HepG2 (cell line): ENCODE measurements around the gene HCFC1R1. TPM values are rescaled to one million over a fixed set of nuclear protein-coding genes. Genes with fewer than 3 reads are reported as not detected.

Experiments
- ATAC-seq: fragments of 200-7000 bp; cut with Tn5 transposase; 3 replicates; pipeline ENCODE4 v1.9.1; 2020; ENCODE audit warnings: mild to moderate bottlenecking, moderate library complexity
- BruUV-seq: library from RNA; stranded (reverse); fragments of 400-500 nt; replicated peaks from 2 replicates; lab custom pipeline; 2021; lab: Mats Ljungman, UMichigan
- CTCF ChIA-PET: fragments of 300-600 bp; formaldehyde crosslinking; extraction: SDS; loops from one replicate; lab custom pipeline; 2021; ENCODE audit warnings: low total read pairs, inconsistent platforms, low intra/inter-chr PET ratio; lab: Yijun Ruan, JAX
- POLR2A ChIA-PET: fragments of 350-600 bp; sonication (Branson Sonifier 250); formaldehyde crosslinking; loops from one replicate; lab custom pipeline; 2020; ENCODE audit warnings: antibody characterized with exemption, inconsistent platforms; lab: Yijun Ruan, JAX
- DNase-seq: peaks from one replicate; pipeline ENCODE4 v3.0.0-alpha.2; 2015; ENCODE audit warnings: low spot score
- FAIRE-seq: peaks from 3 replicates; lab custom pipeline; 2011; peaks lifted over from hg19 to GRCh38; lab: Jason Lieb, UNC
- H2AFZ ChIP-seq: one replicate; pipeline ENCODE4 v1.6.1; 2011; ENCODE audit warnings: low read length, inconsistent platforms
- H3K27ac ChIP-seq: fragments of 300-600 bp; 3 replicates; pipeline ENCODE4 v1.8.0; 2011; ENCODE audit warnings: mixed run types, mild to moderate bottlenecking, mixed read lengths, low read length, inconsistent platforms; ENCODE audit not compliant: insufficient read depth; ENCODE audit errors: extremely low read length
- H3K27me3 ChIP-seq, 2 experiments: fragments of 200-600 bp in 1 of 2; 2 replicates in 1 of 2; 3 replicates in 1 of 2; pipeline versions ENCODE4 v1.6.0 to v1.8.0; 2011; ENCODE audit warnings: low read length in 2 of 2, mild to moderate bottlenecking in 2 of 2, moderate library complexity in 2 of 2, inconsistent platforms in 1 of 2; ENCODE audit not compliant: insufficient read depth in 2 of 2, control insufficient read depth in 1 of 2
- H3K36me3 ChIP-seq, 2 experiments: fragments of 200-600 bp in 1 of 2; replicated peaks in 1 of 2; 2 replicates in 1 of 2; 3 replicates in 1 of 2; pipeline versions ENCODE4 v1.5.1 to v1.8.0; 2011; ENCODE audit warnings: low read length in 2 of 2, inconsistent platforms in 1 of 2; ENCODE audit not compliant: insufficient read depth in 2 of 2, control insufficient read depth in 1 of 2
- H3K4me1 ChIP-seq: 2 replicates; pipeline ENCODE4 v1.5.1; 2012; ENCODE audit warnings: low read length, inconsistent platforms; ENCODE audit not compliant: insufficient read depth
- H3K4me2 ChIP-seq: 2 replicates; pipeline ENCODE4 v1.6.0; 2011; ENCODE audit warnings: low read depth, low read length, inconsistent platforms
- H3K4me3 ChIP-seq, 3 experiments: fragments of 200-600 bp in 1 of 3; sonication (generic), shearing (Covaris generic) in 1 of 3; replicated peaks in 1 of 3; 2 replicates each; pipeline ENCODE4 v1.5.1; 2011 to 2016; ENCODE audit warnings: low read length in 3 of 3, inconsistent platforms in 2 of 3, low read depth in 2 of 3, mild to moderate bottlenecking in 2 of 3, control low read depth in 1 of 3, mixed read lengths in 1 of 3; ENCODE audit not compliant: insufficient read depth in 1 of 3
- H3K79me2 ChIP-seq: one replicate; pipeline ENCODE4 v1.6.1; 2011; ENCODE audit warnings: low read length, inconsistent platforms; ENCODE audit not compliant: insufficient read depth
- H3K9ac ChIP-seq: 2 replicates; pipeline ENCODE4 v1.6.0; 2011; ENCODE audit warnings: mild to moderate bottlenecking, low read depth, low read length, inconsistent platforms; ENCODE audit not compliant: insufficient read depth
- H3K9me3 ChIP-seq: 2 replicates; pipeline ENCODE4 v1.5.1; 2012; ENCODE audit warnings: mild to moderate bottlenecking, low read length
- H4K20me1 ChIP-seq: 2 replicates; pipeline ENCODE4 v1.6.0; 2011; ENCODE audit warnings: inconsistent platforms, mild to moderate bottlenecking, low read length, moderate library complexity; ENCODE audit not compliant: insufficient read depth
- ETV6 ChIP-seq: sonication (generic); formaldehyde crosslinking; conservative IDR thresholded peaks from 2 replicates; pipeline ENCODE4 v1.4.0; 2020; ENCODE audit warnings: missing genetic modification reagents
- FOXK1 ChIP-seq: sonication (generic); formaldehyde crosslinking; IDR thresholded peaks from 2 replicates; pipeline ENCODE4 v1.4.0; 2020; ENCODE audit warnings: low read depth, missing genetic modification reagents, borderline replicate concordance
- HIVEP1 ChIP-seq: sonication (generic); formaldehyde crosslinking; IDR thresholded peaks from 2 replicates; pipeline ENCODE4 v1.4.0; 2020; ENCODE audit warnings: mild to moderate bottlenecking, missing genetic modification reagents
- HMGA1 ChIP-seq: sonication (generic); formaldehyde crosslinking; conservative IDR thresholded peaks from 2 replicates; pipeline ENCODE4 v1.4.0; 2020; ENCODE audit warnings: missing genetic modification reagents
- KDM1A ChIP-seq: IDR thresholded peaks from 2 replicates; pipeline ENCODE4 v1.6.1; 2016; ENCODE audit warnings: missing compliant biosample characterization
- NFATC3 ChIP-seq: sonication (generic); formaldehyde crosslinking; IDR thresholded peaks from 2 replicates; pipeline ENCODE4 v1.5.1; 2020; ENCODE audit warnings: mild to moderate bottlenecking, missing genetic modification reagents
- PAWR ChIP-seq: sonication (generic); formaldehyde crosslinking; IDR thresholded peaks from 2 replicates; pipeline ENCODE4 v1.4.0; 2020; ENCODE audit warnings: missing genetic modification reagents, mild to moderate bottlenecking, borderline replicate concordance
- POLR2G ChIP-seq: fragments of 200-400 bp; formaldehyde crosslinking; IDR thresholded peaks from 2 replicates; pipeline ENCODE4 v1.6.1; 2018; ENCODE audit warnings: mild to moderate bottlenecking, low read depth, low read length, moderate library complexity
- RAD51 ChIP-seq: fragments of 450-650 bp; IDR thresholded peaks from 2 replicates; pipeline ENCODE4 v1.6.1; 2016; ENCODE audit warnings: borderline replicate concordance
- TCF7L2 ChIP-seq: IDR thresholded peaks from 2 replicates; pipeline ENCODE4 v1.6.1; 2011; ENCODE audit warnings: mild to moderate bottlenecking, low read depth, low read length, moderate library complexity
- TFAP4 ChIP-seq: sonication (generic); IDR thresholded peaks from 2 replicates; pipeline ENCODE4 v1.6.1; 2016; ENCODE audit warnings: low read depth, borderline replicate concordance
- ZNF281 ChIP-seq: sonication (generic); formaldehyde crosslinking; IDR thresholded peaks from 2 replicates; pipeline ENCODE4 v1.4.0; 2020; ENCODE audit warnings: missing genetic modification reagents, borderline replicate concordance
- ZNF329 ChIP-seq: sonication (generic); formaldehyde crosslinking; IDR thresholded peaks from 2 replicates; pipeline ENCODE4 v1.9.0; 2021; ENCODE audit warnings: low read depth, mild to moderate bottlenecking, missing genetic modification reagents
- ZNF652 ChIP-seq: IDR thresholded peaks from 2 replicates; pipeline ENCODE4 v1.6.1; 2016; ENCODE audit warnings: low read depth, borderline replicate concordance
- ZNF687 ChIP-seq: sonication (generic); formaldehyde crosslinking; IDR thresholded peaks from 2 replicates; pipeline ENCODE4 v1.5.1; 2020; ENCODE audit warnings: mild to moderate bottlenecking, missing genetic modification reagents, moderate library complexity
- ZNF781 ChIP-seq: sonication (generic); formaldehyde crosslinking; IDR thresholded peaks from 2 replicates; pipeline ENCODE4 v1.5.1; 2020; ENCODE audit warnings: borderline replicate concordance, mild to moderate bottlenecking, missing genetic modification reagents; ENCODE audit errors: not compliant biosample characterization
- WGBS: methylation state at CpG from one replicate; pipeline ENCODE4 v1.1.6; 2017; ENCODE audit warnings: low lambda C conversion rate; 5-methylcytosine and 5-hydroxymethylcytosine counted together
- in situ Hi-C: cut with HindIII; loops from 2 replicates; pipeline ENCODE4 v1.10.0; 2017; ENCODE audit warnings: low pct_unique_long_range_greater_than_20kb; ENCODE audit not compliant: extremely low pct_ligation_motif_present
- intact Hi-C: fragments of 100-400 bp; cut with micrococcal nuclease; formaldehyde crosslinking; loops from one replicate; pipeline ENCODE4 v1.10.0; 2022; ENCODE audit not compliant: unreplicated experiment
- polyA plus RNA-seq, 8 experiments: library from polyadenylated mRNA; depleted of rRNA in 3 of 8; stranded (reverse) in 7 of 8; unstranded in 1 of 8; fragments of >200 nt; fragmentation: Illumina TruSeq in 4 of 8; extraction: Trizol in 4 of 8; gene quantifications; 2 replicates each; pipeline versions ENCODE4 v1.2.1 to v1.2.3, GENCODE V29; 2011 to 2016; ENCODE audit warnings: low read depth in 4 of 8, missing spikeins in 1 of 8, mixed read lengths in 1 of 8; ENCODE audit not compliant: insufficient read depth in 1 of 8
- total RNA-seq, 5 experiments: library from RNA; depleted of rRNA; stranded (reverse); fragments of >200 nt; fragmentation: Illumina TruSeq; extraction: Trizol; gene quantifications; 2 replicates each; pipeline ENCODE4 v1.2.3, GENCODE V29; 2016; ENCODE audit warnings: low read depth in 1 of 5

The HCFC1R1 gene
- total and polyA plus RNA-seq, 2 of the 13 experiments (the other 11 are each of a cell fraction or from before 2014, with no cell fraction given) = 13.8 to 16.1 TPM

GRCh38 chr16:3007957-3008689 is 15.6 kb downstream of the HCFC1R1 start:
- BruUV-seq = no TSS peak
- FAIRE-seq (no peak), DNase-seq (no peak), ATAC-seq (no peak)
- intact Hi-C loops (no loop called here), in situ Hi-C loops (no loop called here)
- no peaks in the 10 kb centered on the region for H3K36me3 ChIP-seq
- H2AFZ ChIP-seq = no peak overlapping the region
- CTCF ChIA-PET = no interaction called here
- H3K9ac ChIP-seq = peak overlapping the region; percentile 59
- no peaks in the 10 kb centered on the region for H3K79me2 ChIP-seq
- H3K9me3 ChIP-seq = no peaks in the 10 kb centered on the region
- peak overlapping the region; percentile 68 for H3K4me2 ChIP-seq
- H3K4me1 ChIP-seq = peaks cover 80% of the 10 kb centered on the region
- H3K4me3 ChIP-seq = peak overlapping the region in 1 of 3 experiments; percentile 59; a peak in 2 of 6 replicates
- peaks cover 4 to 16% of the 10 kb centered on the region in 2 experiments; a peak in 4 of 5 replicates for H3K27me3 ChIP-seq
- no peaks in the 10 kb centered on the region for H4K20me1 ChIP-seq
- 59% methylated on average over 10 of the region's 17 CpGs for WGBS
- peak overlapping the region; percentile 84 for H3K27ac ChIP-seq
- POLR2A ChIA-PET = interaction anchor here (0.8 to 14.2 kb wide), 4 partner anchors 15 to 125 kb away, joined by 3 to 750 read pairs (median 4); partner anchors contain the start of genes CLDN6, FLYWCH2, HCFC1R1 and THOC6
- TF ChIP-seq ZNF281 (CRISPR knock-in tag) (peak; percentile 89), ZNF781 (no peak), TFAP4 (no peak), HMGA1 (CRISPR knock-in tag) (no peak), ZNF687 (CRISPR knock-in tag) (peak; percentile 16; the same call in 1 of the 2 replicates), NFATC3 (CRISPR knock-in tag) (no peak), PAWR (no peak), ETV6 (CRISPR knock-in tag) (no peak), RAD51 (no peak), KDM1A (CRISPR knock-in tag) (no peak), FOXK1 (CRISPR knock-in tag) (no peak), ZNF329 (CRISPR knock-in tag) (no peak), HIVEP1 (CRISPR knock-in tag) (no peak), TCF7L2 (no peak), POLR2G (peak; percentile 16; the same call in 1 of the 2 replicates), ZNF652 (CRISPR knock-in tag) (peak; percentile 69)
